ENCODE data around the gene NEU1. TPM values are rescaled to one million over a fixed set of nuclear protein-coding genes. Genes with fewer than 3 reads are reported as not detected.
"Not testable (repeated sequence)": the region's sequence is repeated elsewhere in the genome, so short reads cannot be mapped to it uniquely, and the experiment has no call there.

The NEU1 gene
- total and polyA plus RNA-seq, 2 donors (not counting 1 experiment from before 2014, with no cell fraction given), result 25.3 to 35.1 TPM

DNA sequence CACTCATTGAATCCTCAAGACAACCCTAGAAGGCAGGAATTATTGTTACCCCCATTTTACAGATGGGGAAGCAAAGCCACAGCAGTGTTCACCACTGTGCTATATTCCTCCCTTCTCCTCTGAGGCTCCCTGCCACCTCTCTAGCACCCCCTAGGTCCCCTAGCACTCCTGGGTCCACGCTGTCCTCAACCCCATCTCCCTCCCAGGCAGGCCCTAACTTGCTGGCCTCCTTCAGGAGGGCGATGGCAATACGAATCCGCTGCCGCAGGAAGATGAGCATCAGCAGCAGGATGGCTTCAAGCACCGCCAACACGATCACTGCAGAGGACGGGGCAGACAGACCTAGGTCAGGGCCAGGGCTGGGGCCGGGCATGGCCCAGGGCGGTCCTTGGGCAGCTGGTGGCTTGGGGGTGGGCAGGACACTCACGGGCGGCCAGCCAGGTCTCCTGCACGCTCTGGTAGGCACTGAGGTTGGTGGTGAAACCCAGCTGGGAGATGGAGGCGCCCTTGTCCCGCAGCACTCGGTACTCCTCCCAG is 7.8 kb upstream of the NEU1 start:
- ChIA-PET CTCF (no interaction called here), POLR2A (no interaction called here)
- no peaks in the 10 kb centered on the region for H3K4me1 Mint-ChIP-seq
- H3K4me1 ChIP-seq (ENCODE audit: control insufficient read depth in 2 of 2, insufficient read depth in 2 of 2, low read length in 2 of 2), result no peaks in the 10 kb centered on the region
- no peaks in the 10 kb centered on the region for H3K36me3 ChIP-seq (replicated peaks in 1 of 2; ENCODE audit: control extremely low read depth in 1 of 2, control insufficient read depth in 1 of 2, extremely low read depth in 1 of 2, insufficient read depth in 2 of 2, low read length in 1 of 2)
- H3K27ac Mint-ChIP-seq, result no peak overlapping the region
- no peaks in the 10 kb centered on the region for H3K9me3 Mint-ChIP-seq (ENCODE audit: insufficient read depth)
- H4K20me1 ChIP-seq (ENCODE audit: control insufficient read depth, insufficient read depth, low read length, poor library complexity, severe bottlenecking), result no peaks in the 10 kb centered on the region
- intact Hi-C loops (cut with micrococcal nuclease), result no loop called here
- H3K27me3 ChIP-seq (replicated peaks in 1 of 4; ENCODE audit: control extremely low read depth in 1 of 4, control insufficient read depth in 3 of 4, insufficient read depth in 4 of 4, low read length in 3 of 4), result no peaks in the 10 kb centered on the region
- peaks cover 4% of the 10 kb centered on the region for H3K27me3 Mint-ChIP-seq
- no peak overlapping the region for H3K4me2 ChIP-seq (replicated peaks; ENCODE audit: low read depth, low read length, poor library complexity, severe bottlenecking)
- H2AFZ ChIP-seq (ENCODE audit: insufficient read depth, low read depth, low read length, poor library complexity, severe bottlenecking), result no peak overlapping the region
- ATAC-seq (ENCODE audit: low read depth), result no peak
- no peak overlapping the region for H3K4me3 ChIP-seq (ENCODE audit: control extremely low read depth in 1 of 5, extremely low read depth in 1 of 5, insufficient read depth in 1 of 5, low read depth in 2 of 5, low read length in 4 of 5)
- no peaks in the 10 kb centered on the region for H3K9me3 ChIP-seq (ENCODE audit: control extremely low read depth in 1 of 3, control insufficient read depth in 2 of 3, insufficient read depth in 1 of 3, low read length in 2 of 3)
- H3K4me3 Mint-ChIP-seq, result no peak overlapping the region
- H3K27ac ChIP-seq (ENCODE audit: low read length in 2 of 2), result no peak overlapping the region
- H3K79me2 ChIP-seq (ENCODE audit: control insufficient read depth, insufficient read depth, low read length), result no peaks in the 10 kb centered on the region
- no peak for DNase-seq
- H3K9ac ChIP-seq (ENCODE audit: low read length), result no peak overlapping the region
- no peak for TF ChIP-seq EZH2 (IDR thresholded peaks at IDR 0.05; ENCODE audit: borderline replicate concordance, insufficient read depth, low read depth, low read length, poor library complexity, severe bottlenecking)
- TF ChIP-seq, protein P1, sequence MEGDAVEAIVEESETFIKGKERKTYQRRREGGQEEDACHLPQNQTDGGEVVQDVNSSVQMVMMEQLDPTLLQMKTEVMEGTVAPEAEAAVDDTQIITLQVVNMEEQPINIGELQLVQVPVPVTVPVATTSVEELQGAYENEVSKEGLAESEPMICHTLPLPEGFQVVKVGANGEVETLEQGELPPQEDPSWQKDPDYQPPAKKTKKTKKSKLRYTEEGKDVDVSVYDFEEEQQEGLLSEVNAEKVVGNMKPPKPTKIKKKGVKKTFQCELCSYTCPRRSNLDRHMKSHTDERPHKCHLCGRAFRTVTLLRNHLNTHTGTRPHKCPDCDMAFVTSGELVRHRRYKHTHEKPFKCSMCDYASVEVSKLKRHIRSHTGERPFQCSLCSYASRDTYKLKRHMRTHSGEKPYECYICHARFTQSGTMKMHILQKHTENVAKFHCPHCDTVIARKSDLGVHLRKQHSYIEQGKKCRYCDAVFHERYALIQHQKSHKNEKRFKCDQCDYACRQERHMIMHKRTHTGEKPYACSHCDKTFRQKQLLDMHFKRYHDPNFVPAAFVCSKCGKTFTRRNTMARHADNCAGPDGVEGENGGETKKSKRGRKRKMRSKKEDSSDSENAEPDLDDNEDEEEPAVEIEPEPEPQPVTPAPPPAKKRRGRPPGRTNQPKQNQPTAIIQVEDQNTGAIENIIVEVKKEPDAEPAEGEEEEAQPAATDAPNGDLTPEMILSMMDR (IDR thresholded peaks at IDR 0.05), result no peak
- 84% methylated on average over 12 of the region's 16 CpGs for WGBS (ENCODE audit: insufficient coverage)

DNA sequence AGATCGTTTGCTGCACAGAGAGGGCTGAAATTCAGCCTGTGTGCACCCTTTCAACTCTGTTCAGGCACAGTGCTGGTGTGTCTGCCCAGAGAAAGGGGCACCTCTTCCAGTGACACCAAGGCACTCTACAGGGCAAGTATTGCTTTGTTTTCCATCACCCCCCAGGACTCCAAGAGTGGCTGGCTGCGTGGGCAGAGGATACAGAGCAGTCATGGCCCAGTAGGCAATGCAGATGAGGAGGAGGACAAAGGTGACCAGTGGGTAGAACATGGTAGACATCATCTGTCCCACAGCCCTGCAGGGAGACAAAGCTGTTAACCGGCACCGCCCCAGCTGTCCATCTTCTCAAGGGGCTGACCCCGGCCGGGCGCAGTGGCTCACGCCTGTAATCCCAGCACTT is 6.7 kb upstream of the NEU1 start:
- Mint-ChIP-seq H3K4me1 (peaks cover 3% of the 10 kb centered on the region), H3K27me3 (peaks cover 4% of the 10 kb centered on the region), H3K27ac (no peak overlapping the region), H3K9me3 (ENCODE audit: insufficient read depth) (no peaks in the 10 kb centered on the region), H3K4me3 (no peak overlapping the region)
- H3K9me3 ChIP-seq (ENCODE audit: control extremely low read depth in 1 of 3, control insufficient read depth in 2 of 3, insufficient read depth in 1 of 3, low read length in 2 of 3), result no peaks in the 10 kb centered on the region
- no peaks in the 10 kb centered on the region for H3K27me3 ChIP-seq (replicated peaks in 1 of 4; ENCODE audit: control extremely low read depth in 1 of 4, control insufficient read depth in 3 of 4, insufficient read depth in 4 of 4, low read length in 3 of 4)
- no peak overlapping the region for H3K4me3 ChIP-seq (ENCODE audit: control extremely low read depth in 1 of 5, extremely low read depth in 1 of 5, insufficient read depth in 1 of 5, low read depth in 2 of 5, low read length in 4 of 5)
- H3K27ac ChIP-seq (ENCODE audit: low read length in 2 of 2), result no peak overlapping the region
- H3K79me2 ChIP-seq (ENCODE audit: control insufficient read depth, insufficient read depth, low read length), result no peaks in the 10 kb centered on the region
- ChIA-PET POLR2A (no interaction called here), CTCF (no interaction called here)
- no peaks in the 10 kb centered on the region for H4K20me1 ChIP-seq (ENCODE audit: control insufficient read depth, insufficient read depth, low read length, poor library complexity, severe bottlenecking)
- peaks cover under 1% of the 10 kb centered on the region in 2 donors for H3K4me1 ChIP-seq (ENCODE audit: control insufficient read depth in 2 of 2, insufficient read depth in 2 of 2, low read length in 2 of 2)
- TF ChIP-seq, protein P1 (IDR thresholded peaks at IDR 0.05), result no peak
- TF ChIP-seq EZH2 (IDR thresholded peaks at IDR 0.05; ENCODE audit: borderline replicate concordance, insufficient read depth, low read depth, low read length, poor library complexity, severe bottlenecking), result no peak
- WGBS (ENCODE audit: insufficient coverage), result 90% methylated on average over 7 of the region's 8 CpGs
- H3K4me2 ChIP-seq (replicated peaks; ENCODE audit: low read depth, low read length, poor library complexity, severe bottlenecking), result no peak overlapping the region
- H3K36me3 ChIP-seq (replicated peaks in 1 of 2; ENCODE audit: control extremely low read depth in 1 of 2, control insufficient read depth in 1 of 2, extremely low read depth in 1 of 2, insufficient read depth in 2 of 2, low read length in 1 of 2), result no peaks in the 10 kb centered on the region
- DNase-seq, result no peak
- no peak for ATAC-seq (ENCODE audit: low read depth)
- no peak overlapping the region for H3K9ac ChIP-seq (ENCODE audit: low read length)
- intact Hi-C loops (cut with micrococcal nuclease), result loop anchor here (10.0 kb wide), 1 partner anchor 375 kb away; the partner anchor contains the start of gene MICB
- no peak overlapping the region for H2AFZ ChIP-seq (ENCODE audit: insufficient read depth, low read depth, low read length, poor library complexity, severe bottlenecking)

DNA sequence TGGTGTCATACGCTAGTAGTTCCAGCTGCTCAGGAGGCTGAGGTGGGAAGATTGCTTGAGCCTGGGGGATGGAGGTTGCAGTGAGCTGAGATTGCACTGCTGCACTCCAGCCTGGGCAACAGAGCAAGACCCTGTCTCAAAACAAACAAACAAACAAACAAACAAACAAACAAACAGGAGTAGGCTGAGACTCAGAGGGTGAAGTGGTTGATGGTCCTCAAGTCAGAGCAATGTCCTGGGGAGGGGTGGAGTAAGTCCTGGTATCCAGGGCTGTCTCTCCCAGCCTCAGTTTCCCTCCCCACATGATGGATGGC is 6.0 kb upstream of the NEU1 start:
- H3K9me3 ChIP-seq (ENCODE audit: control extremely low read depth in 1 of 3, control insufficient read depth in 2 of 3, insufficient read depth in 1 of 3, low read length in 2 of 3); H3K79me2 ChIP-seq (ENCODE audit: control insufficient read depth, insufficient read depth, low read length); H3K4me1 ChIP-seq (ENCODE audit: control insufficient read depth in 2 of 2, insufficient read depth in 2 of 2, low read length in 2 of 2); H3K27me3 Mint-ChIP-seq; H4K20me1 ChIP-seq (ENCODE audit: control insufficient read depth, insufficient read depth, low read length, poor library complexity, severe bottlenecking); H3K27ac Mint-ChIP-seq; H3K9ac ChIP-seq (ENCODE audit: low read length); H2AFZ ChIP-seq (ENCODE audit: insufficient read depth, low read depth, low read length, poor library complexity, severe bottlenecking); CTCF ChIA-PET; ATAC-seq (ENCODE audit: low read depth); H3K36me3 ChIP-seq (replicated peaks in 1 of 2; ENCODE audit: control extremely low read depth in 1 of 2, control insufficient read depth in 1 of 2, extremely low read depth in 1 of 2, insufficient read depth in 2 of 2, low read length in 1 of 2); H3K27me3 ChIP-seq (replicated peaks in 1 of 4; ENCODE audit: control extremely low read depth in 1 of 4, control insufficient read depth in 3 of 4, insufficient read depth in 4 of 4, low read length in 3 of 4); POLR2A ChIA-PET; H3K4me2 ChIP-seq (replicated peaks; ENCODE audit: low read depth, low read length, poor library complexity, severe bottlenecking); H3K4me1 Mint-ChIP-seq; H3K27ac ChIP-seq (ENCODE audit: low read length in 2 of 2); H3K9me3 Mint-ChIP-seq (ENCODE audit: insufficient read depth); DNase-seq; H3K4me3 Mint-ChIP-seq; H3K4me3 ChIP-seq (ENCODE audit: control extremely low read depth in 1 of 5, extremely low read depth in 1 of 5, insufficient read depth in 1 of 5, low read depth in 2 of 5, low read length in 4 of 5): not testable (repeated sequence)
- no CpG with 5 or more reads among the region's 1 CpG for WGBS (ENCODE audit: insufficient coverage)
- intact Hi-C loops (cut with micrococcal nuclease), result loop anchor here (10.0 kb wide), 1 partner anchor 374 kb away; the partner anchor contains the start of gene MICB
